RWPE1 (cell line): Measurements from ENCODE around the gene TOMM20.
"Not testable (repeated sequence)": the region's sequence is repeated elsewhere in the genome, so short reads cannot be mapped to it uniquely, and the experiment has no call there.

Source experiments
- CTCF ChIA-PET: fragments of 350-600 bp; sonication (Branson Sonifier 250); formaldehyde crosslinking; extraction: SDS; loops from one replicate; lab custom pipeline; 2021; lab: Yijun Ruan, JAX
- POLR2A ChIA-PET: fragments of 400-600 bp; formaldehyde crosslinking; extraction: SDS; loops from one replicate; lab custom pipeline; 2020; ENCODE audit warnings: antibody characterized with exemption; ENCODE audit not compliant: low non-redundant PET; lab: Yijun Ruan, JAX
- DNase-seq: peaks from one replicate; pipeline ENCODE4 v3.0.0; 2012; ENCODE audit warnings: low spot score
- H3K27ac ChIP-seq: fragments of 450-650 bp; 2 replicates; pipeline ENCODE4 v1.5.1; 2017
- CTCF ChIP-seq: fragments of 450-650 bp; conservative IDR thresholded peaks from 2 replicates; pipeline ENCODE4 v1.5.1; 2017; ENCODE audit warnings: low read depth, mild to moderate bottlenecking

The TOMM20 gene

DNA sequence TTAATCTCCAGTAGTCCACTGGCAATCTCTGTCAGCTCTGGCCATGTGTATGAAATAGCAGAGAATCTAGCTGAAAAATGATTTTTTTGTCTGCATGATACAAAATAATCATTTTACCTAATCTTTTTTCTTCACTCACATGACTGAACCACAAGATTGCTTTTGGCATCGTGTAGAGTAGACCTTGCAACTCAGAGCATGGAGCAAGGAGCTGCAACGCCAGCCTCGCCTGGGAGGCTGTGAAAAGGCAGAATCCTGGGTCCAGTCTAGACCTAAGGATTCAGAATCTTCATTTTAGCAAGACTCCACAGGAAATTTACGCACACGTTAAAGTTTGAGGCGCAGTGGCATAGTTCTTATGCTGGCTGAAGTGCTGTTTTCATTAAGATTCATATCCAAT is 40.2 kb downstream of the TOMM20 start:
- no peak overlapping the region for H3K27ac ChIP-seq
- ChIA-PET POLR2A (no interaction called here), CTCF (no interaction called here)
- DNase-seq = no peak
- no peak for TF ChIP-seq CTCF

DNA sequence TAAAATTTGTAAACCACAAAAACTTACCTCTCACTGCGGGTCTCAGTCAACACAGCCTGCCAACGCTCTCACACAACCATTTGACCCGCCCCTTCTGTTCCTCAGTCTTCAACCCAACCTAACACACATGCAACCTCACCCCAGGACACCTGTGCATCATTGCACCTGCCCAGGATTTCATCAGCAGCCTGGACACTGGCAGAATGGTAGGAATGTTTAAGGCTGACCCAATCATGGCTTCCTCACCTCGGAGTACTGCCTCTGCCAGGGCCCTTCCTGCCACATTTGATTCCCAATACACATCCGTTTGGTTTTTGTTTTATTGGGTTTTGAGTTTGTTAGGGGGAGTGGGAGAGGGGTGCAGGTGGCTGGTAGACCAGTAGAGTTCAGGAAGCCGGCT is 40.7 kb downstream of the TOMM20 start:
- no peak for DNase-seq
- H3K27ac ChIP-seq = no peak overlapping the region
- ChIA-PET POLR2A (no interaction called here), CTCF (no interaction called here)
- TF ChIP-seq CTCF = no peak

- POLR2A ChIA-PET, DNase-seq: not testable (repeated sequence)
- CTCF ChIA-PET = interaction anchor here (0.7 kb wide), 3 partner anchors 53 to 492 kb away, joined by 3 read pairs; no protein-coding TSS in a partner anchor
- H3K27ac ChIP-seq = peak overlapping the region; percentile 74; the same call in 1 of the 2 replicates
Observed at GRCh38 chr1:235085411-235086117, 43.1 kb downstream of the TOMM20 start.

DNA sequence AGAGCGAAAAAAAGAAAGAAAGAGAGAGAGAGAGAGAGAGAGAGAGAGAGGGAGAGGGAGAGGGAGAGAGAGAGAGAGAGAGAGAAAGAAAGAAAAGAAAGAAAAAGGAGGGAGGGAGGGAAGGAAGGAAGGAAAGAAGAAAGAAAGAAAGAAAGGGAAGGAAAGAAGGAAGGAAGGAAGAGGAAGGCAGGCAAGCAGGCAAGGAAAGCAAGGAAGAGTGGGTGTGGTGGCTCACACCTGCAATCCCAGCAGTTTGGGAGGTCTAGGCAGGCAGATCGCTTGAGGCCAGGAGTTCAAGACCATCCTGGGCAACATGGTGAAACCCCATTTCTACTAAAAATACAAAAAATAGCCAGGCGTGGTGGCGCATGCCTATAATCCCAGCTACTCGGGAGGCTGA is 47.8 kb downstream of the TOMM20 start:
- DNase-seq, H3K27ac ChIP-seq, POLR2A ChIA-PET, CTCF ChIA-PET: not testable (repeated sequence)

DNA sequence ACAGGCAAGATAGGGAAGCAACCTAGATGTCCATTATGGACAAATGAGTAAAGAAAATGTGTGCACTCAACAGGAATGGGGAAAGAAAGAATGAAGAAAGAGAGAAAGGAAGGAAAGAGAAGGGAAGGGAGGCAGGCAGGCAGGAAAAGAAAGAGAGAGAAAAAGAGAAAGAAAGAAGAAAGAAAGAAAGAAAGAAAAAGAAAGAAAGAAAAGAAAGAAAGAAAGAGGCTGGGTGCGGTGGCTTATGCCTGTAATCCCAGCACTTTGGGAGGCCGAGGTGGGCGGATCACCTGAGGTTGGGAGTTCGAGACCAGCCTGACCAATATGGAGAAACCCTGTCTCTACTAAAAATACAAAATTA is 48.4 kb downstream of the TOMM20 start:
- CTCF ChIA-PET = interaction anchor here (1.1 kb wide), 1 partner anchor 594 kb away, joined by 3 read pairs; no protein-coding TSS in a partner anchor
- POLR2A ChIA-PET, H3K27ac ChIP-seq, DNase-seq: not testable (repeated sequence)

DNA sequence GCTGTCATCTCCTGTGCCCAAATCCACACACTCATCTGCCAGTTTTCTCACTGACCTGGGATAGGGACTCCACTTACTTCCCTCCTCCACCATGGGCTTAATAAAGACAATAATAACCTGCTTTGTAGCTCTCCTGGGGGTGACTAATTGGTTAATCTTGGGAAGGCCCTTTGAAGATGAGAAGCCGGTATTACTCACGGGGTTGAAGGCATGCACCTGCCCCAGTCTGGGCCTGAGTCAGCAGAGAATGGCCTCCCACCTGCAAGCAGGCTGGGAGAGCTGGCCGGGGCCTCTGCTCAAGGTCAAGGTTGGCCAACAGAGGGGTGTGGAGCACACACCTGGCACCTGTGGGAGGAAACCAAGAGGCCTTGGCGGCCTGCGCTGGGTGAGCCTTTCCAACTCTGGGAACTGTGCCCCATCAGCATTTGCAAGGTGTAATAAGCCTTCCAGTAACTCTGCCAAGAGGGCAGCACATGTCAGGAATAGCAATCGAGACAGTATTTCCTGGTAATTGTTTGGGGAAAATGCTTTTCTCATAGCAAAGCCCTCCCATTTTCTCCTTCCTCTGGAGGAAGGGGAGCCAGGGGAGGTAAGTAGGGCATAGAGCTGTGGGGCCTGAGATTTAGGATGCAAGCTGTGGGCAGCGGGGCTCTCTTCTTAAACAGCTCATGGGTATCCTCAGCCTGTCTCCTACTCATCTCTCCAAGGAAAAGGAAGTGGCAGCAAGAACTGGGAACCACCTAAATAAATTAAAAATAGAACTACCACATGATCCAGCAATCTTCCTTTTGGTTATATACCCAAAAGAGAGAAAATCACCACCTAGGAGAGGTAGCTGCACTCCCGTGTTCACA is 49.0 kb downstream of the TOMM20 start:
- POLR2A ChIA-PET = interaction anchor here (0.6 kb wide), 2 partner anchors 467 to 468 kb away, joined by 3 read pairs; no protein-coding TSS in a partner anchor
- CTCF ChIA-PET = interaction anchor here (1.1 kb wide), 1 partner anchor 593 kb away, joined by 3 read pairs; no protein-coding TSS in a partner anchor
- peak overlapping the region; percentile 83 for H3K27ac ChIP-seq
- DNase-seq = peak; percentile 94
- TF ChIP-seq CTCF = no peak

DNA sequence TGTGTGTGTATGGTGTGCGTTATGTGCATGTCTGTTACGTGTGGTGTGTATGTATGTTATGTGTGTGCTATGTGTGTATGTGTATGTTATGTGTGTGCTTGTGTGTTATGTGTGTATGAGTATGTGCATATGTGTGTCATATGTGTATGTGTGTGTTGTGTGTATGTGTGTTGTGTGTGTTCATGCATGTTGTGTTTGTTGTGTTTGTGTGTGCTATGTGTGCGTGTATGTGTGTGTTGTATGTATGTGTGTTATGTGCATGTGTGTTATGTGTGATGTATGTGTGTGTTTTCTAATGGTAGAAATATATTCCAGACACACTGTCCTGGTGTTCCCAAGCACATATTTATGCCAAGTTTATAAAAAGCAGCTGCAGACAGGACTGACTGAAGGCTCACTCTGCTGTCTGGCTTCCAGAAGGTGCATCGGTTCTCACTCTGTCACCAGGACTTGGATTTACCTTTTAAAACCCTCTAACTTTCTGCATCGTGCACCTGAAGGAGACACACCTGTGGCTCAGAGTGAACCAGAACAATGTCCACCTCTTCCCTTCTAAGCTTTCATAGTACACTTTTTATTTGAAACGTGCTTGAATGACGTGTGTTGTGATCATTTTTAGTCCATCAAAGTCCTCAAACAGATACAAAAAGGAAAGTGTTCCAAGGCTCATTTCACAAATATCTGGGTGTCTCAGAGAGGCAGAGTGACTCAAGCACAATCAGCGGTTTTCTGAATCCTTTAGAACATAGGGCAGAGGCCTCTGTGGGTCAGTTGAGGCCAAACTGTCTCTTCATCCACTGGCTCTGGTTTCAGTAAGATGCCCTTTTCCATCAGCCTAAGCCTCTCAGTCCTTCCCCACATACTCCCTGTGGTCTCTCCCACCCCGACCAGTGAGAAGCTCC is 49.9 kb downstream of the TOMM20 start:
- no peak for DNase-seq
- H3K27ac ChIP-seq = peak overlapping the region; percentile 83
- CTCF ChIA-PET = interaction anchor here (1.1 kb wide), 1 partner anchor 592 kb away, joined by 3 read pairs; no protein-coding TSS in a partner anchor
- no peak for TF ChIP-seq CTCF
- POLR2A ChIA-PET = no interaction called here
